B cell (primary cell): ENCODE data around the gene COPS4.

Experiments used
- EZH2 ChIP-seq: IDR thresholded peaks from 2 replicates; pipeline ENCODE4 v1.6.1; 2012; ENCODE audit warnings: borderline replicate concordance, low read depth, mild to moderate bottlenecking, moderate library complexity, low read length; ENCODE audit not compliant: insufficient read depth, poor library complexity, severe bottlenecking
- TF ChIP-seq, protein P1 (sequence below): fragments of 200-600 bp; IDR thresholded peaks from one replicate; pipeline ENCODE4 v1.8.0; 2022; ENCODE audit warnings: antibody characterized with exemption, mild to moderate bottlenecking

DNA sequence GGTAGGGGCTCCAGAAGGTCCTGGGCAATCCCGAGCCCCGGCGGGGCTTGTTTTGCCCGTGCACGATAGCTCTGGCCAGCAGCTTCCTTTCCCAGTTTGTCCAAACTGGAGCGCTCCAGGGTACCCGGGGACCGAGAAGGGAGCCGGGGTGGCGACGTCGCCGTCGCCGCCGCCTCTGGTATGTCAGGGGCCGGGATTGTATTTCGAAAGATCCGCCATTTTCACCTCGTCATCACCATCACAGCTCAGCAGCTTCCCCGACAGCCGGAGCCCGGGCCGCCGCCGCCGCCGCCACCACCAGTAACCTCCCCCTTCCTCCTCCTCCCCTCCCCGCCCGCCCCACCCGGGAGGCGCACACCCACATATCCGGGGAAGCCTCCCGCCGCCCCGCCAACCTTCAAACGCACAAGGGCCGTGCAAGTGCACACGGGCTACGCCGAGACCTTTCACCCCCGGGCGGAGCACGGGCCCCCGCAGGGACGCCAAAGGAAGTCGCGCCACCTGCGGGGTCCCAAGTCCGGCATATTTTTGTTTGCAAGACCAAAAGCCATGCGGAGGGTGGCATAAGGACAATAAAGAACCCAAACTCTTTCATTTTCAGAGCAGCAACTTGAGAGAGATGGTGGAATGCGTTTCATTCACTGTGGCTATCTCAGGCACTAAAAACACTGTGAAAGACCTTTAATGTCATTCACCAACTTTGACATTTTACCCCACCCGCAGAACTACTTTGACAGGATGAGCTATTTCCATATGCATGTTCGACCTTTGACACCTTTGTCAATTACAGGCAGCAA is 24.3 kb upstream of the COPS4 start, which contains the start of gene LIN54:
- TF ChIP-seq, protein P1, sequence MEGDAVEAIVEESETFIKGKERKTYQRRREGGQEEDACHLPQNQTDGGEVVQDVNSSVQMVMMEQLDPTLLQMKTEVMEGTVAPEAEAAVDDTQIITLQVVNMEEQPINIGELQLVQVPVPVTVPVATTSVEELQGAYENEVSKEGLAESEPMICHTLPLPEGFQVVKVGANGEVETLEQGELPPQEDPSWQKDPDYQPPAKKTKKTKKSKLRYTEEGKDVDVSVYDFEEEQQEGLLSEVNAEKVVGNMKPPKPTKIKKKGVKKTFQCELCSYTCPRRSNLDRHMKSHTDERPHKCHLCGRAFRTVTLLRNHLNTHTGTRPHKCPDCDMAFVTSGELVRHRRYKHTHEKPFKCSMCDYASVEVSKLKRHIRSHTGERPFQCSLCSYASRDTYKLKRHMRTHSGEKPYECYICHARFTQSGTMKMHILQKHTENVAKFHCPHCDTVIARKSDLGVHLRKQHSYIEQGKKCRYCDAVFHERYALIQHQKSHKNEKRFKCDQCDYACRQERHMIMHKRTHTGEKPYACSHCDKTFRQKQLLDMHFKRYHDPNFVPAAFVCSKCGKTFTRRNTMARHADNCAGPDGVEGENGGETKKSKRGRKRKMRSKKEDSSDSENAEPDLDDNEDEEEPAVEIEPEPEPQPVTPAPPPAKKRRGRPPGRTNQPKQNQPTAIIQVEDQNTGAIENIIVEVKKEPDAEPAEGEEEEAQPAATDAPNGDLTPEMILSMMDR, result no peak
- no peak for TF ChIP-seq EZH2
